KG1 (cell line): ENCODE results near the gene C1QTNF9.
"Not testable (repeated sequence)": the region's sequence is repeated elsewhere in the genome, so short reads cannot be mapped to it uniquely, and the experiment has no call there.

Experiments
- DNase-seq: peaks from one replicate; lab custom pipeline; 2025; lab: John Stamatoyannopoulos, UW

The C1QTNF9 gene

DNA sequence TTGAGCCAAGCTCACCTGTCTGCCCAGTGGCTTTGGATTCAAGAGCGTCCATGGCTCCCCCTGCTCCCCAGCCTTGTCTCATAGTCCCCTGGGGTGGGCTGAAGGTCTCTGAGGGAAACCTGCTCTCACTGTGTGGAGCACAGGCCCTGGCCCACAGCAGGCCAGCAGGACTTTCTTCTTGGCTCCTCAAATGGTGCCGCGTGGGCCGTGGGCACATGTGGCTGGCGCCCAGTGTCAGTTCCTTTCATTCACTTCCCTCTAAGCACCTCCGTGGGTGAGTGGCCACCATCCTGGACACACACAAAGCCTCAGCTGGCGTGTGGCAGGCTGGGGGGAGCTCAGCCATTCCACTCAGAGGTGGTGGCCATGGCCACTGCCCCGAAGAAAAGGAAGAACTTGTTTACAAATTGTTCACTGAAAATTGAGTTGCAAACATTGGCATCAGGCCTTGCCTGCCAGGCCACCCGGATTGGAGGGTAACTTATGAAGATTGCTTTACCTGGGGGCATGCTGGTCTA, 53.1 kb downstream of the C1QTNF9 start:
- DNase-seq, result no peak

- no peak for DNase-seq
Observed at GRCh38 chr13:24365191-24365590, 55.8 kb downstream of the C1QTNF9 start.

DNA sequence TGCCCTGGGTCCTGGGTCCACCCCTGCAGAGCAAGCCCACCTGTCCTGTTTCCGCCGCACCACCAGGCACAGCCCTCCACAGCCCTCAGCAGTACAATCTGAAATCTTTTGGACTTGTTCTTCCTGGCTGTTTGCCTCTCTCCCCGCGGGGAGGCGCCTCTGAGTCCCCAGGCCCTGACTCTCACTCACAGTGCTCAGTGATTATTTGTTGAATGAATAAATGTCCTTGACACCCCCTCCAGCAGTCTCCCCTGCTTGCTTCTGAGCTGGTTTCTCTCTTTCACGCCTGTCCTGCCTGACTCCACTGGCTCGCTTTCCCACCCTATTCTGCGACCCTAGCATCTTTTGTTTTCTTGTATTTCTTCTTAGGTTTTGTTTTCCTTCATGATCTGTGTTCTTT, 56.9 kb downstream of the C1QTNF9 start:
- not testable (repeated sequence) for DNase-seq

- DNase-seq, result not testable (repeated sequence)
Observed at GRCh38 chr13:24371273-24371672, 61.9 kb downstream of the C1QTNF9 start.
